ENCODE results near the gene DMRTC2.

- TF ChIP-seq REST (IDR thresholded peaks at IDR 0.05; ENCODE audit: low read depth) (no peak), EZH2phosphoT487 (IDR thresholded peaks at IDR 0.05; ENCODE audit: borderline replicate concordance) (no peak), EZH2 (IDR thresholded peaks at IDR 0.05) (no peak), POLR2A (IDR thresholded peaks at IDR 0.05; ENCODE audit: borderline replicate concordance, extremely low read depth, insufficient read depth, insufficient read length) (no peak), CTCF (IDR thresholded peaks at IDR 0.05 in 2 of 3, conservative IDR thresholded peaks at IDR 0.05 in 1 of 3; ENCODE audit: borderline replicate concordance in 1 of 3, insufficient read depth in 1 of 3, low read depth in 2 of 3, low read length in 2 of 3) (no peak), POLR2AphosphoS5 (IDR thresholded peaks at IDR 0.05; ENCODE audit: low read depth, low read length) (no peak)
Observed at GRCh38 chr19:41801792-41802211, 43.0 kb upstream of the DMRTC2 start.

Data from HCT116 (cell line).